Tibial nerve (tissue), 4 donors: ENCODE measurements around the gene ZNF362. TPM values are rescaled to one million over a fixed set of nuclear protein-coding genes. Genes with fewer than 3 reads are reported as not detected.
"Not testable (repeated sequence)": the region's sequence is repeated elsewhere in the genome, so short reads cannot be mapped to it uniquely, and the experiment has no call there.

ENCODE experiments used
- DNase-seq, 2 donors: peaks; one replicate each; pipeline ENCODE4 v3.0.0-alpha.2; 2019; ENCODE audit warnings: low spot score in 2 of 2
- H3K27ac ChIP-seq, 4 donors: fragments of 200-600 bp; sonication (generic) in 3 of 4; one replicate each; pipeline ENCODE4 v1.5.1; 2017 to 2019; ENCODE audit warnings: mild to moderate bottlenecking in 1 of 4
- H3K27me3 ChIP-seq, 2 donors: fragments of 200-600 bp; sonication (generic) in 1 of 2; one replicate each; pipeline versions ENCODE4 v1.5.1 to v1.6.0; 2017 to 2019
- H3K36me3 ChIP-seq, 3 donors: fragments of 200-600 bp; sonication (generic); one replicate each; pipeline ENCODE4 v1.5.1; 2018 to 2019
- H3K4me1 ChIP-seq, 4 donors: fragments of 200-600 bp; sonication (generic) in 3 of 4; one replicate each; pipeline ENCODE4 v1.5.1; 2017 to 2019
- H3K4me3 ChIP-seq, 4 donors: fragments of 200-600 bp; sonication (generic) in 3 of 4; one replicate each; pipeline ENCODE4 v1.5.1; 2017 to 2019; ENCODE audit warnings: mild to moderate bottlenecking in 1 of 4, moderate library complexity in 1 of 4
- H3K9me3 ChIP-seq, 4 donors: fragments of 200-600 bp; sonication (generic) in 3 of 4; one replicate each; pipeline ENCODE4 v1.5.1; 2017 to 2019
- EP300 ChIP-seq, 2 donors: sonication (generic); formaldehyde crosslinking; IDR thresholded peaks; one replicate each; pipeline ENCODE4 v1.6.1; 2017; ENCODE audit warnings: antibody characterized with exemption in 2 of 2, mild to moderate bottlenecking in 1 of 2
- POLR2A ChIP-seq, 2 donors: fragments of 450-650 bp; IDR thresholded peaks; one replicate each; pipeline ENCODE4 v1.6.1; 2017; ENCODE audit warnings: antibody characterized with exemption in 2 of 2, mild to moderate bottlenecking in 2 of 2, moderate library complexity in 2 of 2
- WGBS, 2 donors: methylation state at CpG; one replicate each; pipeline ENCODE4 v1.1.5; 2018; 5-methylcytosine and 5-hydroxymethylcytosine counted together
- total RNA-seq, 4 donors: library from RNA; depleted of rRNA; stranded (reverse); fragments of >200 nt; gene quantifications; one replicate each; pipeline ENCODE4 v1.1.0, GENCODE V29; 2016
- TF ChIP-seq, protein P1 (sequence below), 5 experiments: fragments of 200-600 bp in 3 of 5; fragments of 450-650 bp in 2 of 5; sonication (generic) in 3 of 5; IDR thresholded peaks; one replicate each; pipeline ENCODE4 v1.5.1; 2016 to 2019; ENCODE audit warnings: antibody characterized with exemption in 5 of 5, mild to moderate bottlenecking in 3 of 5, moderate library complexity in 2 of 5

Gene ZNF362
- total RNA-seq, 4 donors from 2014 or later = 14.7 to 21.8 (median 17.3) TPM

DNA sequence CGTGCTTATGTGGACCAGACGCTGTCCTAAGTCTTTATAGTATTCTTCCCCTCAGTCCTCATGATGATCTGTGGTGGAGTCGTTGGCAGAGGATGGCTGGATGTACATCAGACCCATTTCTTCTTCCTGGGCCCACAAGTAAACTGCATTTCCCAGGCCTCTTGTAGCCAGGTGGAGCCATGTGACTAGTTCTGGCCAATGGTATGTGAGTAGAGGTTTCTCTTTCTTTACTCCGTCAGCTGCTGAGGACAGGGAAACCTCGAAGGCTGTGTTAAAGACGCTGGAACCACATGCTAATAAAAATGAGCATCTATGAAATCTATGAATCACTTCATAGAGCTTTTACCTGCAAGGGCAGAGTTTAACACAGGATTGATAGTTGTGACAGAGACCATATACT is 18.7 kb upstream of the ZNF362 start:
- H3K27ac ChIP-seq = no peak overlapping the region
- no peaks in the 10 kb centered on the region for H3K4me1 ChIP-seq
- H3K36me3 ChIP-seq = no peaks in the 10 kb centered on the region
- DNase-seq = no peak
- no peak overlapping the region for H3K4me3 ChIP-seq
- H3K27me3 ChIP-seq = no peaks in the 10 kb centered on the region
- WGBS, 2 donors = 82 to 87% methylated on average over 6 of the region's 6 CpGs
- no peaks in the 10 kb centered on the region for H3K9me3 ChIP-seq
- no peak for TF ChIP-seq POLR2A (IDR thresholded peaks at IDR 0.05)
- TF ChIP-seq EP300 (IDR thresholded peaks at IDR 0.05) = no peak
- TF ChIP-seq, protein P1, sequence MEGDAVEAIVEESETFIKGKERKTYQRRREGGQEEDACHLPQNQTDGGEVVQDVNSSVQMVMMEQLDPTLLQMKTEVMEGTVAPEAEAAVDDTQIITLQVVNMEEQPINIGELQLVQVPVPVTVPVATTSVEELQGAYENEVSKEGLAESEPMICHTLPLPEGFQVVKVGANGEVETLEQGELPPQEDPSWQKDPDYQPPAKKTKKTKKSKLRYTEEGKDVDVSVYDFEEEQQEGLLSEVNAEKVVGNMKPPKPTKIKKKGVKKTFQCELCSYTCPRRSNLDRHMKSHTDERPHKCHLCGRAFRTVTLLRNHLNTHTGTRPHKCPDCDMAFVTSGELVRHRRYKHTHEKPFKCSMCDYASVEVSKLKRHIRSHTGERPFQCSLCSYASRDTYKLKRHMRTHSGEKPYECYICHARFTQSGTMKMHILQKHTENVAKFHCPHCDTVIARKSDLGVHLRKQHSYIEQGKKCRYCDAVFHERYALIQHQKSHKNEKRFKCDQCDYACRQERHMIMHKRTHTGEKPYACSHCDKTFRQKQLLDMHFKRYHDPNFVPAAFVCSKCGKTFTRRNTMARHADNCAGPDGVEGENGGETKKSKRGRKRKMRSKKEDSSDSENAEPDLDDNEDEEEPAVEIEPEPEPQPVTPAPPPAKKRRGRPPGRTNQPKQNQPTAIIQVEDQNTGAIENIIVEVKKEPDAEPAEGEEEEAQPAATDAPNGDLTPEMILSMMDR (IDR thresholded peaks at IDR 0.05) = no peak

- not testable (repeated sequence) for H3K36me3 ChIP-seq, H3K27me3 ChIP-seq, H3K4me1 ChIP-seq, DNase-seq, H3K4me3 ChIP-seq, H3K27ac ChIP-seq, H3K9me3 ChIP-seq
- 97 to 99% methylated on average over 6 of the region's 6 CpGs for WGBS, 2 donors
These were observed 18.0 kb upstream of the ZNF362 start for GRCh38 chr1:33238194-33238724.

DNA sequence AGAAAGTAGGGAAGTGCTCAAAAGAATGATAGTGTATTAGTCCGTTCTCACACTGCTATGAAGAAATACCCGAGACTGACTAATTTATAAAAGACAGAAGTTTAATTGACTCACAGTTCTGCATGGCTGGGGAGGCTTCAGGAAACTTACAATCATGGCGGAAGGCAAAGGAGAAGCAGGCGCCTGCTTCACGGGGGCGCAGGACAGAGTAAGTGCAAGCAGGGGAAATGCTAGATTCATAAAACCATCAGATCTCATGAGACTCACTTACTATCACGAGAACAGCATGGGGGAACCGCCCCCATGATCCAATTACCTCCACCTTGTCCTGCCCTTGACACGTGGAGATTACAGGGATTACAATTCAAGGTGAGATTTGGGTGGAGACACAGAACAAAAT is 16.9 kb upstream of the ZNF362 start:
- not testable (repeated sequence) for H3K27ac ChIP-seq, H3K36me3 ChIP-seq, H3K9me3 ChIP-seq, H3K4me1 ChIP-seq, H3K4me3 ChIP-seq, DNase-seq, H3K27me3 ChIP-seq
- 67 to 76% methylated on average over 9 of the region's 9 CpGs for WGBS, 2 donors

GRCh38 chr1:33241866-33242265 is 14.4 kb upstream of the ZNF362 start:
- Histone ChIP-seq H3K27me3 (no peaks in the 10 kb centered on the region), H3K36me3 (no peaks in the 10 kb centered on the region), H3K27ac (no peak overlapping the region), H3K9me3 (no peaks in the 10 kb centered on the region), H3K4me1 (peaks cover 0 to 8% (median 0%) of the 10 kb centered on the region in 4 donors), H3K4me3 (no peak overlapping the region)
- no peak for DNase-seq
- TF ChIP-seq EP300 (IDR thresholded peaks at IDR 0.05) (no peak), POLR2A (IDR thresholded peaks at IDR 0.05) (no peak)
- TF ChIP-seq, protein P1 (IDR thresholded peaks at IDR 0.05) = no peak
- whole genome bisulfite sequencing, 2 donors = 81% methylated on average over 4 of the region's 4 CpGs

DNA sequence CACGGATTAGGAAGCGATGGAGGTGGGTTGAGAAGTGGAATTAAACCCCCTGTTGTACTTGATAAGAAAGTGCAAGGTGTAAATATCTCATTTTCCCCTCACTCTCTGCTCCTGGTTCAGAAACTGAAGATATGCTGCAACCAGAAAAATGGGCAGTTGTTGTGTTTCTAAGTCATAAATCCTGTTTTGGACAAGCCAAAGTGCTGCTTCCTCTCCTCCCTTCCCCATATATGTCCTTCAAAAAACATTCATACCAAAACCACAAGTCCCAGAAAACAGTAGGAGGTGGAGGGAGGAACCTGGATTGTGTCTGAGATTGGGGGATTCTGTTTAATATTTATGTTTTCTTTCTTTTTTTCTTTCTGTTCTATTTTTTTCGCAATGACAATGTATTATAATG is 13.6 kb upstream of the ZNF362 start:
- no peak for TF ChIP-seq POLR2A (IDR thresholded peaks at IDR 0.05)
- Histone ChIP-seq H3K36me3 (no peaks in the 10 kb centered on the region), H3K4me3 (no peak overlapping the region), H3K4me1 (peaks cover 0 to 8% (median 0%) of the 10 kb centered on the region in 4 donors), H3K9me3 (no peaks in the 10 kb centered on the region), H3K27me3 (no peaks in the 10 kb centered on the region), H3K27ac (no peak overlapping the region)
- 50 to 51% methylated on average over 3 of the region's 3 CpGs for WGBS, 2 donors
- DNase-seq = no peak

DNA sequence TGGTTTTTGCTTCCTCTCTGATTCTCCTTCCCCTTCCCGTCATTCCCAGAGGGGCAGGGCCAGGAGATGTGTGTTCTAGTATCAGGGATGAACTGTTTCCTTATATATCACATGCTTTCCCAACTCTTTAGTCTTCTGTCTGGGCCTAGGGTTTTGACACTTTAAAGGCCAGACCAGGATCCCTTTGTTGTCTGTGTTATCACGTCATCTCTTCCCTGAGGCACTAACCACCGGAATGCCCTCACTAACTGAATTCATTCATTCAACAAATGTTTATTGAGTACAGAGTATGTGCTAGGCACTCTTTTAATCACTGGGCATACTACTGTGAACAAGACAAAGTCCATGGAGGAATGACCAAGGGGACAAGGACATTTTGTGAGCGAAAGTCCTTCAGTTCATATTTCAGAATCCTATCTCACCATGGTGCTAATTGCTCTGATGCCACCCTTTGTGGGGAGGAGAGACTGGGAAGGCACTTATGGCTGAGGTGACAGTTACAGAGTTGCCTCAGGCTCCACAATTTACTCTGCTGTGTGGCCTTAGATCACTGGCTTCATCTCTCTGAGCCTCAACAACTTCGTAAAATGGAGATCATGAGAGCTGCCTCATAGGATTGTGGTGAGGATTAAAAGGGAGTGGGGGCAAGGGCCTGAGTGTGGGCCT is 12.0 kb upstream of the ZNF362 start:
- no peaks in the 10 kb centered on the region for H3K36me3 ChIP-seq
- H3K9me3 ChIP-seq = no peaks in the 10 kb centered on the region
- DNase-seq = no peak
- H3K4me1 ChIP-seq = peaks cover 0 to 8% (median 0%) of the 10 kb centered on the region in 4 donors
- peak overlapping the region in 2 of 4 donors; percentile 27 to 56 for H3K27ac ChIP-seq
- 50 to 56% methylated on average over 5 of the region's 5 CpGs for WGBS, 2 donors
- H3K27me3 ChIP-seq = no peaks in the 10 kb centered on the region
- TF ChIP-seq, protein P1 (IDR thresholded peaks at IDR 0.05) = no peak
- no peak for TF ChIP-seq EP300 (IDR thresholded peaks at IDR 0.05)
- TF ChIP-seq POLR2A (IDR thresholded peaks at IDR 0.05) = no peak
- H3K4me3 ChIP-seq = no peak overlapping the region
